ENCODE measurements around the gene HNF1B.

The HNF1B gene

DNA sequence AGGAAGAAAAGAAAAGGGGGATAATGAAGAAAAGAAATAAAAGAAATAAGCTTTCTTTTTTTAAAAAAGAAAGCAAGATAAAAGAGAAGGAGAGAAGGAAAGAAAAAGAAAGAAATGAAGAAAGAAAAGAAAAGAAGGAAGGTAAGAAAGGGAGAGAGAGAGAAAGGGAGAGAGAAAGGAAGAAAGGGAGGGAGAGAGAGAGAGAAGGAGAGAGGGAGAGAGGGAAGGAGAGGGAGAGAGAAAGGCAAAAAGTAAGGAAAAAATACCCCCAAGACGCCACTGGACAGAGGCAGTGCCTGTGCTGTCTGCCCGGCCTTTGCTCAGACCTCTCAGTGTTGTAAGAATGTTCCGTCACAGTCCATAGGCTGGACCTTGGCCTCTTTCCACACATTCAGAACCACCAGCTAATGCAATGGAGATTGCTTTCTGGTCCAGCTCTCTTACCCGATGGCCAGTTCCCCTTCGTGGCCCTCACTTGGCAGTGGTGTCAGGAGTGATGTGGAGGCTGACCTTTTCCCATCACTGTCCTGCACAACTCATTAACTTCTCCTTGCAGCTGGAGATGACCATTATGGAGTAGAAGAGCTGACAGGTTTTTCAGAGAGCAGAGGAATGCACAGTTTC is 14.3 kb upstream of the HNF1B start:
- DNase-seq, result no peak

DNA sequence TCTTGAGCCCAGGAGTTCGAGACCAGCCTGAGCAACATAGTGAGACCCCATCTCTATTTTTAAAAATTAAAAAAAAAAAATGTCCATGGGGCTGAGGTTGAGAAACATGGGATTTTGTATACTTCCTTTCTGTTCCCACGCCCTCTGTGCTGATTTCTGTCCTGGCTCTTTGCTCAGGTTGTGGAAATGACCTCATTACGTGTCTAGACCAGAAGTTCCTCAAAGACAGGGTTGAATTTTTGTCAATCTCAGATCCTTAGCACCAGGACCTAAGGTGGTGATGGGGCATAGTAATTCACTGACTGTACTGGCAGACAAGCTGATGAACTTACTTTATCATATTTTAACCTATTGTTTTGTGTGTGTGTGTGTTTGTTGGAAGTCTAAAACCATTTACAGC is 11.2 kb upstream of the HNF1B start:
- DNase-seq, result no peak

DNA sequence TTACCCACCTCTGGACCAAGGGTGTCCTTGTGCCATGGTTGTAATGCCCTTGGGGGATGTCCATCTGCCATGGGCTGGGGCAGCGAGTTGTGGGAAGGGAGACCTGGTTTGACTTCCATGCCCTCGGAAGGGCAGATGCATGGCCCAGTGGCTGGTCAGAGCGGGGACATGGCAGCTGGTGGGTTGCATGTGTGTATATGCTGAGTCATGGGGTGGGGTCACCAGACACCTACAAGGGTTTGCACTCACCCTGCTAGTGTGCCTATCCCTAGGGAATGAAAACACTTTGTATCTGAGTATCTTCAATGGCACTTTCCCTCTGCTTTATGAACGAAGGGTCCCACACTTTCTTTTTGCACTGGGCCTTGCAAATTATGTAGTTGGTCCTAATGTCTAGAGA is 10.6 kb upstream of the HNF1B start:
- no peak for DNase-seq

DNA sequence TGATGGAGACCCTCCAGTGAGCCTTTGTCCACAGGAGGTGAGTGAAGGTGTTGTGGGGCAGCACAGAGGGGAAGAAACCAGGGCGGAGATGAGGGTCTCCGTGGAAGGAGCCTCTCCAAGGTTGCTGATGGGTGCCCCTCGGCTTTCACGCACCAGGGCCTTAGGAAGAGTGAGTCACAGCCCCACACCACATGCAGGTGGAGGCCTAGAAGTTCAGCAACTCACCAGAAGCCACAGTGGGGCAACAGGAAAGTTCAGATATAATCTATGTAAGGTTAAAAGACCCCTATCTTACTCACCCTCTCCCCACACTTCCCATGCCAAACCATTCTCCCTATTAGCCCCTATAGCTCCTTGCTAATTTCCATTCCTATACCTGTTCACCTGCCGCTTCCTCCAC is 9.5 kb upstream of the HNF1B start:
- no peak for DNase-seq

DNA sequence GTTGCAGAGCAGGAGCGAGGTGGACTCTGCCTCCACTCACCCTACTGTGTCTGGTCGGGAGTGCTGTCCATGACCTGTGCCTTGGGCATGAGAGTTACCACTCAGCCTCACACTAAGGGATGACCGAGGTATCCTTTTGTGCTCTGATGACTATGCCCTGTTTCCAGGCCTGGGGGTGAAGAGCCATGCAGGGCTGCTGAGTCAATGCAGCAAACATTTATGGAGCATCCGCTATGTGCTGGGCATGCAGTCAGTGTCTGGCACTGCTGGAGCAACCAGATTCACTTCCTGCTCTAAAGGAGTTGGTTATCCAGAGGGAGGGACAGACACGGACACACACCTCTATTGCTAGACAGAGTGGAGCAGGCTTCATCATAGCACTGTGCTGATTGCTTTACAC is 7.6 kb upstream of the HNF1B start:
- no peak for DNase-seq

DNA sequence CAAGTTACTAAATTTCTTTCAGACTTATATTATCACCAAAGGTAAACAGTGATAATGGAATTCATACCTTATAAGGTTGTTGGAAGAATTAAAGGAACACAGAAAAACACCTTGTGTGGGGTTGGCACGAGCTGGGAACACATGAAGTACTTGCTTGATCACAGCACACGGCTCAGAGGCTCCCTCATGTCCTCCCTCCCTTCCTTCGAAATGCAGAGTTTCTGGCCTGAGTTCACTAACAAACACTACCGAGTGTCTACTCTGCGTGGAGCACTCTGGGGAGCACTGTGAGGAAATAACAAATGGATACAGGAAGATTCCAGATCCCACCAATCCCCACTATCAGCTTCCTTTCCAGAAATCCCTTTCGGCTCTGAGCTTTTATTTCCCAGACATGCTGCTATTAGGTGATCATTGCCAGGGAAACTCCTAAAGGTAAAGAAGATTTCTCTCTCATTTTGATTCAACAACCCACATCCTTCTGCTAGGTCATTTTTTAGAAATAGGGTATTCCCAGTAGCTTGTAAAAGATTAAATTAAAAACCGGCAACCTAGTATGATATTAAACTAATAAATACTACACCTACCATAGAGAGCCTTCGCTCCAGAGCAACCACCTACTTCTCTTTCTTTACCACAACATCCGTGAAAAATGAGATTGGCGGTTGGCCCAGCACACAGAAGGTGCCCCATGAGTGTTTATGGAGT is 6.1 kb upstream of the HNF1B start:
- no peak for DNase-seq

DNA sequence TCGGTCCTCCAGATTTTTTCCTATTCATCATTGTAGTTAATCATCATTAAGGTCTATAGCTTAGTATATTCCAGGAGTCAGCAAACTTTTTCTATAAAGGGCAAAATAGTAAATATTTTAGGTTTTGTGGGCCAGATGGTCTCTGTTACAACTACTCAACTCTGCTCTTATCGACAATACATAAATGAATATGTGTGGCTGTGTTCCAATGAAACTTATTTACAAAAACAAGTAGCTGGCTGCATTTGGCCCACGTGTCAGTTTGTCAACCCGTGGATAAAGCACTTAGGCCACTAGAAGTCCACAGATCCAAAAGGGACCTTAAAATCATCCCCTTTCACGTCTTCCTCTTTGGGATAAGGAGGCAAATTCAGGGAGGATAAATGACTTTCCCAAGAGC is 5.4 kb upstream of the HNF1B start:
- no peak for DNase-seq

DNA sequence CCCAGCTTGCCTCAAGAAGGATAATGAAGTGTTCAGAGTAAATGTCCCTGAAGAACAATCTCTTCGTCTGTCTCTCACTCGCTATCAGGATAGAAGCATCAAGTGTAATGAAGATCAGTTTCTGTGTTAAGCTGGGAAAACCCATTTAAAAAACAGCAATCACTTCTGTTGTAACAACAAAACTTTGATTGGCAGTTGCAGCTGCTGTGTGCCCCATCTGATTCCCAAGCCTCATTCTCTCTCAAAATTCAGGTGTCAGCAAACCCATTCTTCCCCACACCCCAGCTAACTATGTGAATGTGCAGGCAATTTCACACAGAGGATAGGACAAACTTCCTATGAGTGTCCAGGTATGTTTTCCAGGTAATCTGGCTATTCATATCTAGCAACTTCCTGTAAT is 2.4 kb upstream of the HNF1B start:
- no peak for DNase-seq

DNA sequence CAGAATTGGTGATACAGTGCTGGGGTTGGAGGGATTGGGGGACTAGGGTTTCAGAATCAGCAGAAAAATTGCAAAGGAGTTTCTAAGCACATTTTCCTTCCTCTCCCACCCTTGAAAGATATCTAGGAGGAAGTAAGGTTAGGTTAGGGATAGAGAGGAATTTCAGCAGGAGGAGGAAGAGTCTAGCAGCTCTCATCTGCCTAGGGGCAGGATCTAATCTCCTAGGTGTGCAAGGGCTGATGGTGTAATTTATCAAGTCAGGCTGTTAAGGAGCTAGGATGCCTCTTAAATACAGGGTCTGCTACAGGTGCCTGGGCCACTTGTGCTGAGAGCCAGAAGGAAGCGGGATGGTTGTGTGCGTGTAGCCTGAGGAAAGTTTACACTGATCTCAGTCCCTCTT is 1.8 kb upstream of the HNF1B start:
- DNase-seq, result no peak

DNA sequence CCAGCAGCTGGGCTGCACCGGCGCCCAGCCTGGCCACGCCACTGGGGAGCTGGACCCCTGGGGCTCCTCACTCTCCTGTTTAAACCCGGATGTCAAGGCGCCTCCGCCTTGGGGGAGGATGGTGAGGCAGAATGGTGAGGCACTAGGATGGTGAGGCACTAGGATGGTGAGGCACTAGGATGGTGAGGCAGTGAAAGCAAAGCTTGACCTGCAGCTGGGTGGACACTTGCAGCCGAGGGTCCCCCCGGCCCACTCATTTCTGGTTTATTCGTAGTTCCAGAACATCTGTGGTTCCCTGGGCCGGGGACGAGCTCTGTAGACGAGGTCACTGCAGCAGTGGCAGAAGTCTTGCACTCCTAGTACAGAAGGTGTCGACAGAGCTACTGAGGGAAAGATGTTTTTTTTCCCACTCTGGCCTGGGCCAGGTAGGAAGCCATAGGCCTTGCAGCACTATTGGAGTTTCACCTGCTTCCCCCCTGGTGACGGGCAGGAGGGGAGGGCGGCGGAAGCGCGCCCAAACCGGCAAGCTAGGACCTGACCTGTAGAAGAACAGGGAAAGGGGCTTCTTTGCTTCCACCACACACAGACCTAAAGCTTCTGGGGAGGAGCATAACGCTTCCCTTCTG is 1.1 kb upstream of the HNF1B start:
- DNase-seq, result no peak

DNA sequence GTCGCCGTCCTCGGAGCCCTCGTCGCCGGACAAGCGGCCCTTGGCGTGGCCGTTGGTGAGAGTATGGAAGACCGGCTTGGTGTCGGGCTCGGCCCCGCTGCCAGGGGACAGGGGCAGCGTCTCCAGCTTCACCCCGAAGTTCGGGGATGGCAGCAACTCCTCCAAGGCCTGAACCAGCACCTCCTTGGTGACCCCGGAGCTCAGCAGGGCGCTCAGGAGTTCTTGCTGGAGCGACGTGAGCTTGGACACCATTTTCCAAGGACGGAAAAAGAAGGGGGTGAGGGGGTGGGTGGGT is 279 bp downstream of the HNF1B start:
- DNase-seq, result no peak

DNA sequence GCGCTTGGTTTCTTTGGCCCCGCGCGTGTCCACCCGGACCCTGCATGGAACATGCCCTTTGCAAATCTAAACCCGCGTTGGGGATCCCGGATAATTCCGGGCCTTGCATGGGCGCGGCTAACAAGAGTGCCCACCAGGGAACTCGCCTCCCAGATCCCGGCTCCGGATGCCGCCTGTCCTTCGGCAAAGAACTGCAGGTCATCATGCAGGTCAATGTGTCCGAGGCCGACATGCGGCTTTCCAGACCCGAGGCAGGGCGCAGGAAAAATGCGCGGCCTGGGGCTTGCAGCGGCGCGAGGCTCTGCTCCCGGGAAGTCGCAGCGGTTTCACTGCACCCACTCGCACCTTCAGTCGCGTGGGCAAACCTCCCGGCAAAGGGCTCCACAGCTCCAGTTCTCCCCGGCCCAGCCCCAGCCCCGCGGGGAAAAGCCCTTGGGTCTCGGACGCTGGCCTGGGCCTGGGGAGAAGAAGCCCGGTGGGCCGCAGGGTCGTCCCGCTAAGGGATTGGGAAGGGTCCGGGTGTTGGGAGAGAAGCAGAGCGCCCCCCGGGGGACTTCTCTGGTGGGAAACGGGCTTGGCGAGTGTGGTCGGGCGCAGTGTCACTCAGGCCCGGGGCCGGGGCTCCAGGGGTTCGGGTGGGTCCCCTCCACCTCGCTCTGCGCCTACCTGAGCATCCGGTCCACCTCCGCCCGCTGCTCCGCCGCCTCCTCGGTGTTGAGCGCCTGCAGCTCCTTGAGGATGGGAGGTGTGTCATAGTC is 805 bp downstream of the HNF1B start:
- peak in 1 of 2 donors; percentile 2 for DNase-seq

DNA sequence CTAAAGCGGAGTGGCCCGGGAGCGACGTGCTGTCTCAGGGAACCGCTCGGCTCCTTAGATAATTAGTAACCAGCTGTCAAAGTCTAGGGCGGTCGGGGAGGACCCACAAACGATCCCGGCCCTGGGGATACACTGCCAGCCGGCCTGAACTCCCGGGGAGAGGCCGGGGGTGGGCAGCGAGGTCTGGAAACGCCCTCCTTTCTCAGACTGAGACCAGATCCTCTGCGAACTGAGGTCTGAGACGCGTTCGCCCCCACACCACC is 1.3 kb downstream of the HNF1B start:
- DNase-seq, result no peak

DNA sequence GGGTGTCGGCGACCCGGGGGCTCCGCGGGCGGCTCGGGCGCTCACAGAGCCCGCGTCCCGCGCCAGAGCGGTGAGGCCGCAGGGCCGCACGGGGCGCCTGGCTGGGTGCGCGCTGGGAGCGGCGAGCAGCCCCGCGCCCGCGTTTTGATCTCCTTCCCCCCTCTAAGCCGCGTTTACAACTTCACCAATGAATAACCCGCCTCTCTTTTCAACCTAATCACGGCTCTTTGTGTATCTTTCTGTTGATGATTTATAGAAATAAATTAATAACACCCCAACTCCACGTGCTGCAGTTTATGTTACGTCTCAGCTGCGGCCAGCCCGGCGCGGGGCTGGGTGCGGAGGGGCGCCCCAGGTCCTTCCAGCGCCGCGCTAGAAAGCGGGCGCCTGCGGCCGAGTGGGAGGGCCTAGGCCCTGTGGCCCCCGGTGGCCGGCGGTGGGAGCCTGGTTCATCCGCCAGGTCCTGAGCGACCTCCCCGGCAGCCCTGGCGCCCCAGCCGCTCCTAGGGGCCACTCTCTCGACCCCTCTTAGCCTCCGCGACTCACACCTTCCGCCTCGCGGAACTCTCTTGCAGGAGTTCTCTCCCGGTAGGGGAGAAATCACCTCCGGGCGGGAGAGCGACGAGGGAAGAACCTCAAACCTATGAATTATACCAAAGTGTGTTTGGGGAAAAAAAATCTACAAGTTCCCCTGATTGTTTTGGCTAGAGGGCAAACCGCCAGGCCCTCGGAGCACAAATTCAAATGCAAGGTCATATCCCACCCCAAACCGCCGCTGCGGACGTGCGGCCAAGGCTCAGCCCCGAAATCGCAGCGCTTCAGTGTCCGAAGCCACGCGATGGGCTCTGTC is 1.9 kb downstream of the HNF1B start:
- DNase-seq, result peak in 1 of 2 donors; percentile 11

DNA sequence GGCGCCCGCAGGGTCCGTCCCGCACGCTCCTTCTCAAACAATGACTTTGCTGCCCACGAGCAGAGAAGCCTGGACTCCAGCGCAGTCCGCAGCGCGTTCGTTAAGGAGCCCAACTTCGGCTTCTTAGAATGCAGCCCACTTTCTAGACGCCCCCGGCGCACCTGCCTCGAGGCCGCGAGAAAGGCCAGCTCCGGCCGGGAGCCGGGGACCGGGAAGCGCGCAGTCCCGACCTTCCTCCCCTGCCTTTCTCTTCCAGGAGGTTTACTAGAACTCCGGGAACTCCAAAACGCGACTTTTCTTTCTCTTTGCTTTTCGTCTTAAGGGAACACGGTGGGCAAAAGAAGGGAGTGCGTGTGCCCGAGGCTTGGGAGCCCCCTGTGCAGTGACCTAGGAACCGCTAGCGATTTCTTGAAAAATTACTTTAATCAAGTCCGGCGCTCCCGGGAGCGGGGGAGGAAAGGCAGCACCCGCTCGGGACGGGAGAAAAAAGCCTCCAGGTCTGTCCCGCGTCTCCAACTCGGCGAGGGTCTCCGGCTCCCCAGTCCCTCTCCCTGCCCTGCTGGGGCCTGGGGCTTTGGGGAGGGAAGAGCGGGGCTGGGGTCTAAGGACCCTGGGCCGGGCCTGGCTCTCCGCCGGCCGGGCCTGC is 2.6 kb downstream of the HNF1B start:
- peak in 1 of 2 donors; percentile 1 for DNase-seq

DNA sequence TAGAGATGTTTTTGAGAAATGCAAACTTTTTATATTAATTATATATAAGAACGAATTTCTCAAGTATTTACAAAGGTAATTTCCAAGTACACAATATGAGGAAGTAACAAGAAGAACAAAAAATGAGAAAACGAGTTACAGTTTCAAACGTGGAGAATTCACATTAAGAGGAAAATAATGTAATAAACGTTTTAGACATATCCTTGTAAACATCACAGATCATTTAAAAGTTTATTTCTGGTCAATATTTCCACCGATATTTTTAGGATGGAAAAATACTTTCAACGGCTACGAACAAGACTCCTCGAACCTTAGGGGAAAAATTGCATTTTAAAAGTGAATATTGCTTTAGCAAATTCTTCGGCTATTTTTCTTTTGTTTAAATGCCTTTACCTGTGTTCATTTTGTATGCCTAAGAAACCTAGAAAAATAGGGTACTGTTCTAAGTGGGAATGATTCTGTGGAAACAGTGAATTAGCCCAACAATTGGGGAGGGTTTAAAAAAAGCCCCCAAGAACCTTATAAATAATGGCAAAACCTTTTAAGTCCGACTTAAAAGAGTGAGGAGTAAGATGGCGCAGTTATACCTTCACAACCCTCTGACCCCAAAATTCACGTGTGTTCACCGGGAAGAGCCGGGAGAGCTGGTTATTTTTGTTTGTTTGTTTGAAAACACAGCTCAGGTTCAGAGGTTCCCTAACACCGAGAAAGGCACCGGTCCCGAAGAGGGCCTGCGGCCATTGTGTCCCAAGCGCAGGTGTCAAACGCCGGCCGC is 3.3 kb downstream of the HNF1B start:
- no peak for DNase-seq

DNA sequence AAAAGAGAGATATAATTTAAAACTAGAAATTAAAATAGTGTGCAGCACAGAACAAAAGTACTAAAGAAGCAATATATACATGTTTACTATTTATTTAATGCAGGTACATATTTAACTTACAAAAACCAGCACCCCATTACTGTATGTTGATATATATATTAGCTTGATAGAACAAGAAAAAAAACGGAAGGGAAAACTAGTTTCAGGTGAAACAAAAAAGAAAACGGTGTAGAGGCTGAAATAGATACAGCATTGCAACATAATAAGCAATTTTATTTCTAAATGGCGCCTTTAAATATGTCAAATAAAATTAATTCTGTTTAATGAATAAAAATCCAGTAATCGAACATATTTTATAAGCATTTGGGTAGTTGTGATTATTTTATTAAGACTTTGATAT is 3.9 kb downstream of the HNF1B start:
- no peak for DNase-seq

DNA sequence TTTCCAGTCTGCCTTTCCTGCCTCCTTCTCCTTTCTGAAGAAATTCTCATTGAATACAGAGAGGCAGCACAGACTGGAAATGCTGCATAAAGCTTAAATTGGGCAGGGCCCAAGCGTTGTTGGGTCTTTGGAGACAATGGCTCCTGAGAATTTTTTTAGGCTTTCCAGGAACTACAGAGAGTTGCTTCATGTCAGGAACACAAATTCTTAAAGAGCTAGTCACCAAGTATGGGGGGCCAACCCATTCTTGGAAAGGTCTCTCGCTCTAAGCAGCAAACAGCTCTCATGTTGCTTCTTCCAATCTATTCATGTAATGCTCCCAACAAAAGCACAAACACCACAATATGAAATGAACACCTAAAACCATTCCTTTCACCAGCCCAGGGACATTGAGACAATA is 6.9 kb downstream of the HNF1B start:
- no peak for DNase-seq

DNA sequence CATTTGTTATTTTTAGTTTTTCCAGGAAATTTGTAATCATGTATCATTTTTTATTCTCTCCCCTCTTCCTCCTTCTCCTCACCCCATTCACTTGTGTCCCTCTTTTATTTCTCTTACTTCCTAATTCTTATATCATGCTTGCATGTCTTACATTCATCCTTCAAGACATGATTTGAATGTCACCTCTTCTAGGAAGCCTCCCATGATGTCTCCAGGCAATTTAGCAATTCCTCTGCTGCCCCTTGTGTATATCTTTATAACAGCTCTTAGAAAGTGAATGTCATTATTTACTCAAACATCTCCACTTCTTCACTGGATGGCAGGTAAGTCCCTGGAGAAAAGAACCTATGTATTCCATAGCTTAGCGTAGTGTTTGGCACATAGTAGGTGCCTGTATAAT is 7.8 kb downstream of the HNF1B start:
- no peak for DNase-seq

DNA sequence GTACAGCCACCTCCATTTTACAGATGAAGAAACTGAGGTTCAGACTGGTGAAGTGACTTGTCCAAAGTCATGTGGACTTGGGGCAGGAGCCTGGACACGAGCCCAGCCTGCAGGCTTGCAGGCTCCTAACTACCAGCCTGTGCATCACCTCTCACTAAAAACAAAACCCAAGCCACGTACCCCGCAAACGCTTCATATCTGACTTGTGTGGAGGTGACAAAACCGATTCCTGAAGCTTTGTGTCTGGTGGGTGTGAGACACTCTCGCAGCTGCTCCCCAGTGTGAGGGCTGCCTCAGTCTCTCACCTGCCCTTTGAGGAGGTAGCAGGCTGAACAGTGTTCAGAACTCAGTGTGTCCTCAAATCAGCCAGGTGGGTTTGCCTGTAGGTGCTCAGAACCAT is 8.4 kb downstream of the HNF1B start:
- no peak for DNase-seq

DNA sequence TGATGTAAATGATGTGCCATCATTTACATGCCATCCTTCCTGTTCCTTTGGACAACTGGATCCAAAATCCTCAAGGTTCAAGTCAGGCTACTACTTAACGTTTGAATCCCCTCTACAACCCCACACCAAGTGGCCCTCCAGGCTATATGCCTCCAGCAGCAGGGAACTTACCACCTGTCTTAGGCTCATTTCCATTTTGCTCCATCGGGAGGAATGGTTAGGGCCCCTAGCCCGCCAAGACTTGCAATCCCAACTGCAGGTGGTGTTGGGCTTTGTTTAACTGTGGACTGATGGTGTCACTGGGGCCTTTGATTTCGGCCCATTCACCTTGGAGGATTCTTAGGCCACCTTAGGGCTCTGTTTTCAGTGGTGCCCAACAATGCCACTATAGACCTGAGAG is 9.7 kb downstream of the HNF1B start:
- no peak for DNase-seq

DNA sequence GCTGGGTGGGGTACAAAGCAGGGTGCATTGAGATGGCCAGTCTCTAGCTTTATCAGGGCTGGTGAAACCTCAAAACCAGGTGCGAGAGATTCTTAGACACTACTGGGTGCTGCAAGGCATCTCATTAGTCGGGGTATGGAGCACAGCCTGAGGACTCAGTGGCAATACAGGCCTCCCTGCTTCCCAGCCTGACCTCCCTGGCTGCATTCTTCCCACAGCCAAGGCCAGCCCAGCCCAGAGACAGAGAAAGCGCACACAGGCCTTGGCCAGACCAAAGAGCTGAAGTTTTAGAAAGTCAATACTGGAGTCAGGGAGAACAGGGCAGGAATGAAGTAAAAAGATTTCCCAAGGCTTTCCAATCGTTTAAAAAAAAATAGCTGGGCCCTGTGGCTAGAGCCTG is 12.5 kb downstream of the HNF1B start:
- DNase-seq, result no peak
